Hepatocyte (in vitro differentiated cells): Measurements from ENCODE around the gene SPX. TPM values are rescaled to one million over a fixed set of nuclear protein-coding genes. Genes with fewer than 3 reads are reported as not detected.

ENCODE experiments used
- DNase-seq: peaks from one replicate; pipeline ENCODE4 v3.0.0-alpha.2; 2016; ENCODE audit warnings: low spot score
- H2AFZ ChIP-seq: fragments of 200-600 bp; sonication (generic); 2 replicates; pipeline ENCODE4 v1.6.0; 2016; ENCODE audit warnings: antibody characterized with exemption, mild to moderate bottlenecking
- H3K27ac ChIP-seq: fragments of 200-600 bp; sonication (generic); 2 replicates; pipeline ENCODE4 v1.5.1; 2016; ENCODE audit warnings: mild to moderate bottlenecking
- H3K27me3 ChIP-seq: fragments of 200-600 bp; sonication (generic); 2 replicates; pipeline ENCODE4 v1.6.1; 2016
- H3K36me3 ChIP-seq: fragments of 200-600 bp; sonication (generic); replicated peaks from 2 replicates; pipeline ENCODE4 v1.5.1; 2016; ENCODE audit warnings: low read depth; ENCODE audit not compliant: insufficient read depth
- H3K4me1 ChIP-seq: fragments of 200-600 bp; sonication (generic); 2 replicates; pipeline ENCODE4 v1.5.1; 2016; ENCODE audit warnings: mild to moderate bottlenecking, moderate library complexity; ENCODE audit not compliant: insufficient read depth
- H3K4me2 ChIP-seq: fragments of 200-600 bp; sonication (generic); 2 replicates; pipeline ENCODE4 v1.6.0; 2016
- H3K4me3 ChIP-seq: fragments of 200-600 bp; sonication (generic); 2 replicates; pipeline ENCODE4 v1.5.1; 2016; ENCODE audit warnings: mild to moderate bottlenecking
- H3K79me2 ChIP-seq: fragments of 200-600 bp; sonication (generic); 2 replicates; pipeline ENCODE4 v1.6.0; 2017; ENCODE audit warnings: mild to moderate bottlenecking
- H3K9me2 ChIP-seq: fragments of 200-600 bp; sonication (generic); replicated peaks from 2 replicates; pipeline ENCODE4 v1.6.0; 2017; ENCODE audit warnings: mild to moderate bottlenecking; ENCODE audit not compliant: insufficient read depth
- H3K9me3 ChIP-seq: fragments of 200-600 bp; sonication (generic); 2 replicates; pipeline ENCODE4 v1.5.1; 2016; ENCODE audit warnings: low read depth, mild to moderate bottlenecking
- H4K20me1 ChIP-seq: fragments of 200-600 bp; sonication (generic); 2 replicates; pipeline ENCODE4 v1.6.0; 2016; ENCODE audit warnings: mild to moderate bottlenecking; ENCODE audit not compliant: insufficient read depth, poor library complexity, severe bottlenecking
- EZH2 ChIP-seq: fragments of 200-600 bp; sonication (generic); IDR thresholded peaks from 2 replicates; pipeline ENCODE4 v1.6.1; 2016; ENCODE audit warnings: antibody characterized with exemption, mild to moderate bottlenecking, borderline replicate concordance
- EZH2phosphoT487 ChIP-seq: fragments of 200-600 bp; sonication (generic); IDR thresholded peaks from one replicate; pipeline ENCODE4 v1.6.1; 2018; ENCODE audit warnings: antibody characterized with exemption, mild to moderate bottlenecking, low read depth, moderate library complexity; ENCODE audit not compliant: unreplicated experiment, severe bottlenecking
- WGBS: methylation state at CpG from one replicate; pipeline ENCODE4 v1.1.6; 2016; ENCODE audit warnings: low lambda C conversion rate; ENCODE audit errors: missing lambda C conversion rate; 5-methylcytosine and 5-hydroxymethylcytosine counted together
- polyA plus RNA-seq: library from polyadenylated mRNA; unstranded; fragments of >200 nt; fragmentation: Nextera tagmentation; extraction: Ambion mirVana; gene quantifications from 2 replicates; pipeline ENCODE4 v1.2.1, GENCODE V29; 2016
- total RNA-seq: library from RNA; depleted of rRNA; stranded (reverse); fragments of >200 nt; gene quantifications from 2 replicates; pipeline ENCODE4 v1.2.3, GENCODE V29; 2014
- TF ChIP-seq, protein P1 (sequence below): fragments of 200-600 bp; sonication (generic); IDR thresholded peaks from 2 replicates; pipeline ENCODE4 v1.5.1; 2016; ENCODE audit warnings: antibody characterized with exemption, mild to moderate bottlenecking; ENCODE audit not compliant: poor library complexity

SPX gene
- total and polyA plus RNA-seq, 2 experiments from 2014 or later = 0.39 to 0.63 TPM

DNA sequence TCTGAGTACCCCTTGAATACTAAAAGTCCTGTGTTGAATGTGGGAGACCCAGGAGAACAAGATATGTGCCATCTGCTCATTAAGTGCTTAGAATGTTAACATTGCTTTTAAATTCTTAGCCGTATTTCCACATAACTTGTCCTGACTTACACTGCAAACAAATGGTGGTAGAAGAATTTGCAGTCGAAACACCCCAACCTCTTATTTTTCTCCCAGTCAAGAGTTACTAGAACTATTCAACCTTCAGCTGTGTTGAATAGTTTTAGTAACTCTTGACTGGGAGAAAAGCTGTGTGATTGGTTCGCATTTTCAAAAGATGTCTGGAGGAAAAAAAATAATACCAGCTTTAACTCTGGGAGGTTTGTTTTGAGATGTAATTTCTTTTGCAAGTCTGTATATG, 7.6 kb upstream of the SPX start:
- Histone ChIP-seq H3K9me3 (no peaks in the 10 kb centered on the region), H3K9me2 (no peaks in the 10 kb centered on the region), H3K27me3 (no peaks in the 10 kb centered on the region), H3K36me3 (no peaks in the 10 kb centered on the region), H3K4me2 (no peak overlapping the region), H2AFZ (no peak overlapping the region), H3K27ac (no peak overlapping the region), H4K20me1 (no peaks in the 10 kb centered on the region), H3K4me1 (no peaks in the 10 kb centered on the region), H3K79me2 (no peaks in the 10 kb centered on the region), H3K4me3 (no peak overlapping the region)
- TF ChIP-seq, protein P1, sequence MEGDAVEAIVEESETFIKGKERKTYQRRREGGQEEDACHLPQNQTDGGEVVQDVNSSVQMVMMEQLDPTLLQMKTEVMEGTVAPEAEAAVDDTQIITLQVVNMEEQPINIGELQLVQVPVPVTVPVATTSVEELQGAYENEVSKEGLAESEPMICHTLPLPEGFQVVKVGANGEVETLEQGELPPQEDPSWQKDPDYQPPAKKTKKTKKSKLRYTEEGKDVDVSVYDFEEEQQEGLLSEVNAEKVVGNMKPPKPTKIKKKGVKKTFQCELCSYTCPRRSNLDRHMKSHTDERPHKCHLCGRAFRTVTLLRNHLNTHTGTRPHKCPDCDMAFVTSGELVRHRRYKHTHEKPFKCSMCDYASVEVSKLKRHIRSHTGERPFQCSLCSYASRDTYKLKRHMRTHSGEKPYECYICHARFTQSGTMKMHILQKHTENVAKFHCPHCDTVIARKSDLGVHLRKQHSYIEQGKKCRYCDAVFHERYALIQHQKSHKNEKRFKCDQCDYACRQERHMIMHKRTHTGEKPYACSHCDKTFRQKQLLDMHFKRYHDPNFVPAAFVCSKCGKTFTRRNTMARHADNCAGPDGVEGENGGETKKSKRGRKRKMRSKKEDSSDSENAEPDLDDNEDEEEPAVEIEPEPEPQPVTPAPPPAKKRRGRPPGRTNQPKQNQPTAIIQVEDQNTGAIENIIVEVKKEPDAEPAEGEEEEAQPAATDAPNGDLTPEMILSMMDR = no peak
- TF ChIP-seq EZH2phosphoT487 = no peak
- TF ChIP-seq EZH2 = no peak
- no peak for DNase-seq
- WGBS = 77% methylated on average over 3 of the region's 3 CpGs

DNA sequence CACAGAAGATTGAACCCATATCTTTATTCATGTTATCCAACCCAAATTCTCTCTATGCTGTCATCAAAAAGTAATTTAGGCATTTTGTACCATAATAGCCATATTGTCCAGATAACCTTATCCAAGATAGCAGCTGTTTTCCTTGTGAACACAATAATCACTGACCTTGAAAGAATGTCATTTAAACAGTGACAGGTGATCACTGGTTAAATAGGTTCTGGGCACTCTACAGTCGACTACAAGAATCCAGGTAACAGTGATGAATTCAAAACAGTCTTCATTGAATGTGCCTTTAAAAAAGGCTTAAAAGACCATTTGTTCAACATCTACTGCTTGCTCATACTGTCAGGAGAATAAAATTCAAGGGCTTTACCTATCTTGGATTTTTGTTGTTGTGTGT, 4.6 kb upstream of the SPX start:
- H3K9me2 ChIP-seq = no peaks in the 10 kb centered on the region
- no peaks in the 10 kb centered on the region for H3K4me1 ChIP-seq
- H3K9me3 ChIP-seq = no peaks in the 10 kb centered on the region
- H3K36me3 ChIP-seq = no peaks in the 10 kb centered on the region
- WGBS = 48% methylated on average over 1 of the region's 1 CpG
- TF ChIP-seq, protein P1 = no peak
- TF ChIP-seq EZH2phosphoT487 = no peak
- H4K20me1 ChIP-seq = no peaks in the 10 kb centered on the region
- H2AFZ ChIP-seq = no peak overlapping the region
- no peaks in the 10 kb centered on the region for H3K79me2 ChIP-seq
- no peak overlapping the region for H3K4me3 ChIP-seq
- no peak overlapping the region for H3K4me2 ChIP-seq
- H3K27ac ChIP-seq = no peak overlapping the region
- peaks cover 14% of the 10 kb centered on the region for H3K27me3 ChIP-seq
- no peak for DNase-seq

DNA sequence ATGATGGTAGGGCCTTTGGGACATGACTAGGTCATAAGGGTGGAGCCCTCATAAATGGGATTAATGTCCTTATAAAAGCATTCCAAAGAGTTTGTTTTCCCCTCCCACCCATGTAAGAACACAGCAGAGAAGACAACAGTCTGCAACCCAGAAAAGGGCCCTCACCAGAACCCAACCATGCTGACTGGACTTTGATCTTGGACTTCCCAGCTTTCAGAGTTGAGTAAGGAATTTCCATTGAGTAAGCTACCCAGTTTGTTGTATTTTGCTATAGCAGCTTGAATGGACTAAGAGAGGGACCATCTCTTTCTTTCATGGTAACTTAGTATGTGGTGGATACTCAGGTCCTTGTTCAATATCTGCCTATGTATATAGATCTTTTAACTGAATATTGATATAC, 2.9 kb upstream of the SPX start:
- no peaks in the 10 kb centered on the region for H3K9me3 ChIP-seq
- no peak for DNase-seq
- H3K4me1 ChIP-seq = no peaks in the 10 kb centered on the region
- TF ChIP-seq EZH2 (no peak), EZH2phosphoT487 (no peak)
- TF ChIP-seq, protein P1 = no peak
- no peak overlapping the region for H2AFZ ChIP-seq
- H3K9me2 ChIP-seq = no peaks in the 10 kb centered on the region
- H3K79me2 ChIP-seq = no peaks in the 10 kb centered on the region
- H4K20me1 ChIP-seq = no peaks in the 10 kb centered on the region
- H3K4me2 ChIP-seq = no peak overlapping the region
- H3K27me3 ChIP-seq = peaks cover 29% of the 10 kb centered on the region
- H3K36me3 ChIP-seq = no peaks in the 10 kb centered on the region
- no peak overlapping the region for H3K27ac ChIP-seq
- H3K4me3 ChIP-seq = no peak overlapping the region

DNA sequence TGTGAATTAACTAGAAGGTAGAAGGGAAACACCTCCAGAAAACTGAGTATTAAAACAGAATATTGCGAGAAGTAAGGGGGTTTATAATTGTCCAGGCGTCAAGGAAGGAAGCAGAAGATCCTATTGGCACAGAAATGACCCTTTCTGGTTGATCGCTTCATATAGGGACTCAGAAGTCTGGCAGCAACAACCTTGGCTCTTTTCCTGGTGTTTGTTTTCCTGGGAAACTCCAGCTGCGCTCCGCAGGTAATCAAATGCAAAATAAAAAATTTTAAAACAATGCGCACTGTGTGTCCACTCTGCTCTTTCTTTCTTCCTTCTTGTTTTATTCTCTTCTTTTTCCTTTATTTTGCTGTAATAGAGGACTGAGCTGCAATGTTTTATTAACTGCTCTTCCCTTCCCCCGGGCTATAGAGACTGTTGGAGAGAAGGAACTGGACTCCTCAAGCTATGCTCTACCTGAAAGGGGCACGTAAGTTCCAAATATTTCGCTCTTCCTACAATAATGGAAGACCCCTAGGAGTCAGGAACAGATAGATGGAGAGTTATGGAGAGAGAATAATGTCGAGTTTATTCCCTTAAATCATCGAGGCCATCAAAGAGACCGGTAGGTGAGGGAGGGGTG, 737 bp downstream of the SPX start:
- Histone ChIP-seq H3K36me3 (no peaks in the 10 kb centered on the region), H3K9me3 (no peaks in the 10 kb centered on the region), H4K20me1 (no peaks in the 10 kb centered on the region), H3K4me3 (peak overlapping the region; percentile 90), H3K27me3 (peaks cover 44% of the 10 kb centered on the region), H3K4me2 (peak overlapping the region; percentile 99), H3K27ac (no peak overlapping the region), H3K9me2 (no peaks in the 10 kb centered on the region), H2AFZ (peak overlapping the region; percentile 82), H3K79me2 (no peaks in the 10 kb centered on the region), H3K4me1 (no peaks in the 10 kb centered on the region)
- 44% methylated on average over 12 of the region's 12 CpGs for WGBS
- no peak for DNase-seq
- TF ChIP-seq EZH2 = no peak
- TF ChIP-seq EZH2phosphoT487 = no peak
- TF ChIP-seq, protein P1 = no peak
